ENCODE data around the gene CRYBG3.

GRCh38 chr3:97940034-97940433 is 118.2 kb downstream of the CRYBG3 start:
- no peak for TF ChIP-seq CTCF (IDR thresholded peaks at IDR 0.05)
- TF ChIP-seq POLR2A (IDR thresholded peaks at IDR 0.05), result no peak
